Upper lobe of right lung (tissue), 1 donor: ENCODE results near the gene SPHK2. TPM values are rescaled to one million over a fixed set of nuclear protein-coding genes. Genes with fewer than 3 reads are reported as not detected.
"Not testable (repeated sequence)": the region's sequence is repeated elsewhere in the genome, so short reads cannot be mapped to it uniquely, and the experiment has no call there.

Experiments used
- ATAC-seq: fragments of 200-7000 bp; cut with Tn5 transposase; one replicate; pipeline ENCODE4 v1.9.1; 2020; ENCODE audit warnings: mild to moderate bottlenecking, moderate library complexity
- DNase-seq: peaks from one replicate; pipeline ENCODE4 v3.0.0-alpha.2; 2020
- H3K27ac ChIP-seq: fragments of 200-600 bp; one replicate; pipeline ENCODE4 v1.8.0; 2022
- H3K27me3 ChIP-seq: fragments of 200-600 bp; one replicate; pipeline ENCODE4 v1.8.0; 2022; ENCODE audit warnings: mild to moderate bottlenecking
- H3K36me3 ChIP-seq: fragments of 200-600 bp; one replicate; pipeline ENCODE4 v1.8.0; 2022
- H3K4me1 ChIP-seq: fragments of 200-600 bp; one replicate; pipeline ENCODE4 v1.8.0; 2022
- H3K4me3 ChIP-seq: fragments of 200-600 bp; one replicate; pipeline ENCODE4 v1.8.0; 2022; ENCODE audit warnings: mild to moderate bottlenecking
- H3K9me3 ChIP-seq: fragments of 200-600 bp; one replicate; pipeline ENCODE4 v1.8.0; 2022
- CTCF ChIP-seq: fragments of 200-600 bp; IDR thresholded peaks from one replicate; pipeline ENCODE4 v1.8.0; 2022; ENCODE audit warnings: antibody characterized with exemption
- intact Hi-C: fragments of 100-400 bp; cut with DNase I; formaldehyde crosslinking; loops from one replicate; pipeline ENCODE4 v1.11.0; 2022
- total RNA-seq: library from RNA; stranded (reverse); fragmentation: NEBNext Ultra II Directional; extraction: Animal tissue kit (Norgen Biotek cat#: 25700); gene quantifications from one replicate; pipeline ENCODE4 v1.2.1, GENCODE V29; 2021
- donor health status: DM: no; HTN: yes; CAD: no; lungs with severe emphysema.

SPHK2 gene
- total RNA-seq, 1 donor from 2014 or later, result 23.3 TPM

- intact Hi-C loops, result no loop called here
- Histone ChIP-seq H3K36me3 (peaks cover 25% of the 10 kb centered on the region), H3K27ac (no peak overlapping the region), H3K27me3 (no peaks in the 10 kb centered on the region), H3K4me3 (no peak overlapping the region), H3K9me3 (no peaks in the 10 kb centered on the region), H3K4me1 (peaks cover 39% of the 10 kb centered on the region)
- ATAC-seq (no peak), DNase-seq (peak; percentile 67)
- TF ChIP-seq CTCF, result no peak
Measured at GRCh38 chr19:48628486-48629296, 9.4 kb downstream of the SPHK2 start.

GRCh38 chr19:48629297-48629598 is 9.9 kb downstream of the SPHK2 start:
- Histone ChIP-seq H3K9me3 (no peaks in the 10 kb centered on the region), H3K27ac (no peak overlapping the region), H3K4me3 (no peak overlapping the region), H3K4me1 (peaks cover 43% of the 10 kb centered on the region), H3K36me3 (peaks cover 25% of the 10 kb centered on the region), H3K27me3 (no peaks in the 10 kb centered on the region)
- ATAC-seq (no peak), DNase-seq (peak; percentile 66)
- intact Hi-C loops, result no loop called here
- TF ChIP-seq CTCF, result no peak

GRCh38 chr19:48629599-48630295 is 10.4 kb downstream of the SPHK2 start:
- intact Hi-C loops, result no loop called here
- H3K27ac ChIP-seq, result peak overlapping the region; percentile 78
- TF ChIP-seq CTCF, result no peak
- no peak overlapping the region for H3K4me3 ChIP-seq
- ATAC-seq (no peak), DNase-seq (peak; percentile 75)
- H3K36me3 ChIP-seq, result peaks cover 25% of the 10 kb centered on the region
- no peaks in the 10 kb centered on the region for H3K27me3 ChIP-seq
- peaks cover 42% of the 10 kb centered on the region for H3K4me1 ChIP-seq
- no peaks in the 10 kb centered on the region for H3K9me3 ChIP-seq

GRCh38 chr19:48630296-48631063 is 11.2 kb downstream of the SPHK2 start:
- ATAC-seq (no peak), DNase-seq (peak; percentile 78)
- Histone ChIP-seq H3K27ac (peak overlapping the region; percentile 78), H3K27me3 (no peaks in the 10 kb centered on the region), H3K4me3 (no peak overlapping the region), H3K4me1 (peaks cover 41% of the 10 kb centered on the region), H3K36me3 (peaks cover 25% of the 10 kb centered on the region), H3K9me3 (no peaks in the 10 kb centered on the region)
- peak; percentile 24 for TF ChIP-seq CTCF
- intact Hi-C loops, result no loop called here

GRCh38 chr19:48631225-48631624 is 11.9 kb downstream of the SPHK2 start:
- H3K4me3 ChIP-seq, result no peak overlapping the region
- ATAC-seq (no peak), DNase-seq (no peak)
- H3K27ac ChIP-seq, result peak overlapping the region; percentile 78
- H3K27me3 ChIP-seq, result no peaks in the 10 kb centered on the region
- peaks cover 41% of the 10 kb centered on the region for H3K4me1 ChIP-seq
- H3K36me3 ChIP-seq, result peaks cover 25% of the 10 kb centered on the region
- TF ChIP-seq CTCF, result no peak
- H3K9me3 ChIP-seq, result no peaks in the 10 kb centered on the region
- intact Hi-C loops, result no loop called here

GRCh38 chr19:48632286-48632685 is 13.0 kb downstream of the SPHK2 start:
- H3K9me3 ChIP-seq, H3K4me3 ChIP-seq, intact Hi-C loops, DNase-seq, H3K27me3 ChIP-seq, ATAC-seq: not testable (repeated sequence)
- Histone ChIP-seq H3K36me3 (peaks cover 25% of the 10 kb centered on the region), H3K27ac (peak overlapping the region; percentile 93), H3K4me1 (peaks cover 41% of the 10 kb centered on the region)
